Ascending aorta (tissue), 2 donors: ENCODE data around the gene ATP2B2. TPM values are rescaled to one million over a fixed set of nuclear protein-coding genes. Genes with fewer than 3 reads are reported as not detected.

Experiments
- DNase-seq, 2 donors: peaks; one replicate each; pipeline ENCODE4 v3.0.0-alpha.2; 2019; ENCODE audit warnings: low spot score in 2 of 2
- H3K27ac ChIP-seq, 2 donors: fragments of 200-600 bp; sonication (generic); one replicate each; pipeline ENCODE4 v1.5.1; 2016 to 2017; ENCODE audit warnings: mild to moderate bottlenecking in 1 of 2
- H3K27me3 ChIP-seq: fragments of 200-600 bp; sonication (generic); one replicate; pipeline ENCODE4 v1.5.1; 2017
- H3K36me3 ChIP-seq, 2 donors: fragments of 200-600 bp; sonication (generic); one replicate each; pipeline ENCODE4 v1.5.1; 2016
- H3K4me1 ChIP-seq, 2 donors: fragments of 200-600 bp; sonication (generic); one replicate each; pipeline ENCODE4 v1.5.1; 2016 to 2017; ENCODE audit warnings: mild to moderate bottlenecking in 1 of 2
- H3K4me3 ChIP-seq, 2 donors: fragments of 200-600 bp; sonication (generic); one replicate each; pipeline ENCODE4 v1.5.1; 2016 to 2017; ENCODE audit warnings: mild to moderate bottlenecking in 1 of 2
- H3K9me3 ChIP-seq, 2 donors: fragments of 200-600 bp; sonication (generic); one replicate each; pipeline ENCODE4 v1.5.1; 2016
- CTCF ChIP-seq, 3 experiments: fragments of 200-600 bp in 2 of 3; fragments of 450-650 bp in 1 of 3; sonication (generic) in 2 of 3; IDR thresholded peaks; one replicate each; pipeline ENCODE4 v1.5.1; 2016 to 2019; ENCODE audit warnings: antibody characterized with exemption in 3 of 3, mild to moderate bottlenecking in 1 of 3, moderate library complexity in 1 of 3
- intact Hi-C: fragments of 100-400 bp; cut with DNase I; formaldehyde crosslinking; loops from one replicate; pipeline ENCODE4 v1.15.1; 2023
- total RNA-seq: library from RNA; depleted of rRNA; stranded (reverse); fragments of >200 nt; gene quantifications from one replicate; pipeline ENCODE4 v1.1.0, GENCODE V29; 2016

ATP2B2 gene
- total RNA-seq, 1 donor from 2014 or later, result not detected

- no peaks in the 10 kb centered on the region for H3K36me3 ChIP-seq
- no peak overlapping the region for H3K27ac ChIP-seq
- no peak overlapping the region for H3K4me3 ChIP-seq
- H3K4me1 ChIP-seq, result no peaks in the 10 kb centered on the region
- no peaks in the 10 kb centered on the region for H3K9me3 ChIP-seq
- TF ChIP-seq CTCF (IDR thresholded peaks at IDR 0.05), result no peak
- intact Hi-C loops, result no loop called here
- no peak for DNase-seq
- H3K27me3 ChIP-seq, result no peaks in the 10 kb centered on the region
Observed at GRCh38 chr3:10496121-10496863, 9.1 kb downstream of the ATP2B2 start.

- Histone ChIP-seq H3K27ac (no peak overlapping the region), H3K4me3 (no peak overlapping the region), H3K4me1 (no peaks in the 10 kb centered on the region), H3K27me3 (no peaks in the 10 kb centered on the region), H3K36me3 (no peaks in the 10 kb centered on the region), H3K9me3 (no peaks in the 10 kb centered on the region)
- no peak for TF ChIP-seq CTCF (IDR thresholded peaks at IDR 0.05)
- no peak for DNase-seq
- intact Hi-C loops, result no loop called here
Observed at GRCh38 chr3:10495614-10496013, 9.8 kb downstream of the ATP2B2 start.

- Histone ChIP-seq H3K27ac (no peak overlapping the region), H3K36me3 (no peaks in the 10 kb centered on the region), H3K4me3 (no peak overlapping the region), H3K27me3 (no peaks in the 10 kb centered on the region), H3K4me1 (no peaks in the 10 kb centered on the region), H3K9me3 (no peaks in the 10 kb centered on the region)
- intact Hi-C loops, result no loop called here
- TF ChIP-seq CTCF (IDR thresholded peaks at IDR 0.05), result no peak
- no peak for DNase-seq
Observed at GRCh38 chr3:10495003-10495402, 10.4 kb downstream of the ATP2B2 start.

- no peaks in the 10 kb centered on the region for H3K27me3 ChIP-seq
- no peaks in the 10 kb centered on the region for H3K9me3 ChIP-seq
- no peaks in the 10 kb centered on the region for H3K4me1 ChIP-seq
- intact Hi-C loops, result no loop called here
- H3K36me3 ChIP-seq, result no peaks in the 10 kb centered on the region
- H3K27ac ChIP-seq, result no peak overlapping the region
- no peak for DNase-seq
- TF ChIP-seq CTCF (IDR thresholded peaks at IDR 0.05), result no peak
- no peak overlapping the region for H3K4me3 ChIP-seq
Observed at GRCh38 chr3:10494180-10494579, 11.2 kb downstream of the ATP2B2 start.

GRCh38 chr3:10493202-10493589, 12.2 kb downstream of the ATP2B2 start:
- intact Hi-C loops, result no loop called here
- no peak for TF ChIP-seq CTCF (IDR thresholded peaks at IDR 0.05)
- Histone ChIP-seq H3K4me1 (no peaks in the 10 kb centered on the region), H3K27me3 (no peaks in the 10 kb centered on the region), H3K36me3 (no peaks in the 10 kb centered on the region), H3K4me3 (no peak overlapping the region), H3K9me3 (no peaks in the 10 kb centered on the region), H3K27ac (no peak overlapping the region)
- no peak for DNase-seq
